ENCODE data around the gene CRHR2.

Gene CRHR2

GRCh38 chr7:30674420-30674819 lies 7.8 kb downstream of the CRHR2 start:
- ATAC-seq (no peak), DNase-seq (no peak)
- Mint-ChIP-seq H3K9me3 (peaks cover 0 to 7% of the 10 kb centered on the region in 2 donors), H3K27ac (no peak overlapping the region), H3K27me3 (peaks cover 33% of the 10 kb centered on the region), H3K4me1 (no peaks in the 10 kb centered on the region), H3K4me3 (no peak overlapping the region)

GRCh38 chr7:30671793-30672465 lies 10.3 kb downstream of the CRHR2 start:
- no peak overlapping the region for H3K27ac Mint-ChIP-seq
- no peaks in the 10 kb centered on the region for H3K4me1 Mint-ChIP-seq
- peaks cover 13% of the 10 kb centered on the region for H3K27me3 Mint-ChIP-seq
- no peak overlapping the region for H3K4me3 Mint-ChIP-seq
- ATAC-seq = no peak
- no peak for DNase-seq
- H3K9me3 Mint-ChIP-seq = peaks cover 0 to 7% of the 10 kb centered on the region in 2 donors

- no peaks in the 10 kb centered on the region for H3K27me3 Mint-ChIP-seq
- DNase-seq (no peak), ATAC-seq (no peak)
- H3K27ac Mint-ChIP-seq = no peak overlapping the region
- no peak overlapping the region for H3K4me3 Mint-ChIP-seq
- no peaks in the 10 kb centered on the region for H3K4me1 Mint-ChIP-seq
- peaks cover 0 to 7% of the 10 kb centered on the region in 2 donors for H3K9me3 Mint-ChIP-seq
Observed at GRCh38 chr7:30668102-30668501, 14.2 kb downstream of the CRHR2 start.

- Mint-ChIP-seq H3K4me3 (no peak overlapping the region), H3K9me3 (peaks cover 0 to 7% of the 10 kb centered on the region in 2 donors), H3K27me3 (no peaks in the 10 kb centered on the region), H3K4me1 (no peaks in the 10 kb centered on the region), H3K27ac (no peak overlapping the region)
- no peak for ATAC-seq
- DNase-seq = no peak
Observed at GRCh38 chr7:30667172-30667571, 15.1 kb downstream of the CRHR2 start.

GRCh38 chr7:30665449-30665848 lies 16.8 kb downstream of the CRHR2 start:
- H3K4me1 Mint-ChIP-seq = no peaks in the 10 kb centered on the region
- H3K27ac Mint-ChIP-seq = no peak overlapping the region
- H3K27me3 Mint-ChIP-seq = no peaks in the 10 kb centered on the region
- no peak for DNase-seq
- ATAC-seq = no peak
- H3K9me3 Mint-ChIP-seq = no peaks in the 10 kb centered on the region
- no peak overlapping the region for H3K4me3 Mint-ChIP-seq

GRCh38 chr7:30665043-30665442 lies 17.2 kb downstream of the CRHR2 start:
- Mint-ChIP-seq H3K4me1 (no peaks in the 10 kb centered on the region), H3K27me3 (no peaks in the 10 kb centered on the region), H3K9me3 (no peaks in the 10 kb centered on the region), H3K4me3 (no peak overlapping the region), H3K27ac (no peak overlapping the region)
- DNase-seq = no peak
- no peak for ATAC-seq

- no peak for ATAC-seq
- Mint-ChIP-seq H3K27ac (peak overlapping the region in 1 of 2 donors; percentile 9), H3K9me3 (no peaks in the 10 kb centered on the region)
Observed at GRCh38 chr7:30664184-30664885, 17.9 kb downstream of the CRHR2 start.

GRCh38 chr7:30663414-30663813 lies 18.8 kb downstream of the CRHR2 start:
- ATAC-seq (no peak), DNase-seq (no peak)
- Mint-ChIP-seq H3K9me3 (no peaks in the 10 kb centered on the region), H3K4me1 (no peaks in the 10 kb centered on the region), H3K27me3 (no peaks in the 10 kb centered on the region), H3K4me3 (no peak overlapping the region), H3K27ac (no peak overlapping the region)

More at GRCh38 chr7:30664184-30664885, 17.9 kb downstream of the CRHR2 start:
- Mint-ChIP-seq H3K27me3 (no peaks in the 10 kb centered on the region), H3K4me1 (no peaks in the 10 kb centered on the region), H3K4me3 (no peak overlapping the region)
- no peak for DNase-seq

- DNase-seq (no peak), ATAC-seq (no peak)
- Mint-ChIP-seq H3K4me1 (no peaks in the 10 kb centered on the region), H3K4me3 (no peak overlapping the region), H3K27me3 (no peaks in the 10 kb centered on the region), H3K9me3 (no peaks in the 10 kb centered on the region), H3K27ac (peak overlapping the region in 1 of 2 donors; percentile 65)
Observed at GRCh38 chr7:30662431-30662939, 19.8 kb downstream of the CRHR2 start.

GRCh38 chr7:30661926-30662325 lies 20.3 kb downstream of the CRHR2 start:
- Mint-ChIP-seq H3K27me3 (no peaks in the 10 kb centered on the region), H3K4me3 (no peak overlapping the region), H3K4me1 (no peaks in the 10 kb centered on the region), H3K27ac (peak overlapping the region in 1 of 2 donors; percentile 65), H3K9me3 (no peaks in the 10 kb centered on the region)
- DNase-seq (no peak), ATAC-seq (no peak)

GRCh38 chr7:30660331-30661255 lies 21.7 kb downstream of the CRHR2 start:
- H3K9me3 Mint-ChIP-seq = no peaks in the 10 kb centered on the region
- H3K27ac Mint-ChIP-seq = no peak overlapping the region
- H3K4me3 Mint-ChIP-seq = no peak overlapping the region
- peak; percentile 24 for ATAC-seq
- H3K27me3 Mint-ChIP-seq = no peaks in the 10 kb centered on the region
- no peak for DNase-seq
- no peaks in the 10 kb centered on the region for H3K4me1 Mint-ChIP-seq

- DNase-seq (no peak), ATAC-seq (no peak)
- no peaks in the 10 kb centered on the region for H3K27me3 Mint-ChIP-seq
- H3K9me3 Mint-ChIP-seq = no peaks in the 10 kb centered on the region
- no peaks in the 10 kb centered on the region for H3K4me1 Mint-ChIP-seq
- no peak overlapping the region for H3K4me3 Mint-ChIP-seq
- H3K27ac Mint-ChIP-seq = no peak overlapping the region
Observed at GRCh38 chr7:30659312-30659711, 22.9 kb downstream of the CRHR2 start.

GRCh38 chr7:30658479-30659074 lies 23.7 kb downstream of the CRHR2 start:
- H3K9me3 Mint-ChIP-seq = no peaks in the 10 kb centered on the region
- DNase-seq (no peak), ATAC-seq (no peak)
- peak overlapping the region in 1 of 2 donors; percentile 23 for H3K27ac Mint-ChIP-seq
- no peak overlapping the region for H3K4me3 Mint-ChIP-seq
- no peaks in the 10 kb centered on the region for H3K27me3 Mint-ChIP-seq
- H3K4me1 Mint-ChIP-seq = no peaks in the 10 kb centered on the region

GRCh38 chr7:30657131-30657530 lies 25.1 kb downstream of the CRHR2 start:
- Mint-ChIP-seq H3K4me3 (no peak overlapping the region), H3K27ac (peak overlapping the region in 1 of 2 donors; percentile 23), H3K27me3 (no peaks in the 10 kb centered on the region), H3K4me1 (no peaks in the 10 kb centered on the region), H3K9me3 (no peaks in the 10 kb centered on the region)
- ATAC-seq = no peak
- no peak for DNase-seq
